ENCODE measurements around the gene PRLR. TPM values are rescaled to one million over a fixed set of nuclear protein-coding genes. Genes with fewer than 3 reads are reported as not detected.

The PRLR gene
- total RNA-seq, 1 experiment from 2014 or later = 2.5 TPM

GRCh38 chr5:35081134-35081533 is 149.2 kb downstream of the PRLR start:
- H4K91ac ChIP-seq (ENCODE audit: insufficient read length, low read depth, low read length) = no peak overlapping the region
- H3K9me3 ChIP-seq (ENCODE audit: control insufficient read depth, low read depth, low read length) = no peaks in the 10 kb centered on the region
- H2BK120ac ChIP-seq (ENCODE audit: low read depth, low read length, poor library complexity, severe bottlenecking) = no peak overlapping the region
- H3K79me1 ChIP-seq (ENCODE audit: insufficient read depth, low read depth, low read length, poor library complexity, severe bottlenecking) = no peaks in the 10 kb centered on the region
- H3K23me2 ChIP-seq (ENCODE audit: insufficient read length, low read depth, low read length, poor library complexity, severe bottlenecking) = no peaks in the 10 kb centered on the region
- no peak overlapping the region for H3K4ac ChIP-seq (ENCODE audit: low read depth, low read length)
- no peak overlapping the region for H3K23ac ChIP-seq (ENCODE audit: insufficient read length, low read depth, low read length)
- H3K14ac ChIP-seq (ENCODE audit: insufficient read depth, low read length) = no peak overlapping the region
- no peak overlapping the region for H2AFZ ChIP-seq (ENCODE audit: low read length)
- H4K8ac ChIP-seq (replicated peaks; ENCODE audit: insufficient read length, low read depth, low read length) = no peak overlapping the region
- no peak overlapping the region for H3K18ac ChIP-seq (ENCODE audit: insufficient read length, low read depth, low read length)
- Mint-ChIP-seq H3K9me3 (peaks cover 0 to 2% of the 10 kb centered on the region in 2 experiments; a peak in 2 of 5 replicates), H3K4me3 (no peak overlapping the region), H3K27me3 (ENCODE audit: low read depth) (peaks cover 4% of the 10 kb centered on the region), H3K36me3 (ENCODE audit: insufficient read depth in 1 of 3, low read depth in 3 of 3) (peaks cover 0 to 3% (median 0%) of the 10 kb centered on the region in 3 experiments; a peak in 2 of 7 replicates), H3K4me1 (no peaks in the 10 kb centered on the region), H3K27ac (no peak overlapping the region; a peak in 1 of 7 replicates)
- WGBS (ENCODE audit: extremely low coverage, insufficient read length, low lambda C conversion rate) = no CpG with 5 or more reads among the region's 6 CpGs
- no peak for DNase-seq
- no peak overlapping the region for H2BK20ac ChIP-seq (ENCODE audit: low read depth, low read length, poor library complexity, severe bottlenecking)
- H2BK12ac ChIP-seq (ENCODE audit: insufficient read length, low read depth, low read length) = no peak overlapping the region
- H3K27me3 ChIP-seq (ENCODE audit: insufficient read depth, low read length) = no peaks in the 10 kb centered on the region; the same call in 1 of the 2 replicates
- H2BK15ac ChIP-seq (ENCODE audit: low read depth, low read length) = no peak overlapping the region
- no peak overlapping the region for H3T11ph ChIP-seq (ENCODE audit: low read length)
- no peak overlapping the region for H3K56ac ChIP-seq (ENCODE audit: insufficient read length, low read depth, low read length)
- no peaks in the 10 kb centered on the region for H4K20me1 ChIP-seq (ENCODE audit: control insufficient read depth, insufficient read depth, insufficient read length)
- H4K5ac ChIP-seq (ENCODE audit: insufficient read length, low read depth, low read length) = no peak overlapping the region
- H2BK5ac ChIP-seq (ENCODE audit: insufficient read length, low read length) = no peak overlapping the region
- no peak overlapping the region for H3K27ac ChIP-seq (ENCODE audit: insufficient read length, low read depth, low read length)
- H3K4me1 ChIP-seq (ENCODE audit: insufficient read depth, low read length) = no peaks in the 10 kb centered on the region
- no peak overlapping the region for H2AK5ac ChIP-seq (ENCODE audit: insufficient read length, low read length)
- no peak for TF ChIP-seq CTCF (conservative IDR thresholded peaks at IDR 0.05)
- no peaks in the 10 kb centered on the region for H3K79me2 ChIP-seq (ENCODE audit: insufficient read depth, low read length)
- no peak overlapping the region for H3K4me2 ChIP-seq (ENCODE audit: insufficient read depth, insufficient read length, low read length)
- H3K9ac ChIP-seq (ENCODE audit: extremely low read depth, insufficient read length, low read length) = no peak overlapping the region
